ELF-1 (cell line): Measurements from ENCODE around the gene SND1.
A peak's percentile ranks its signal among the peaks of the same experiment; 100 is the strongest.

Experiments used
- DNase-seq: peaks from one replicate; pipeline ENCODE4 v3.0.0-alpha.2; 2016; ENCODE audit warnings: low read depth, low spot score

The SND1 gene

GRCh38 chr7:127651556-127652332, at the start of gene SND1:
TSS of gene SND1 (plus strand) at chr7:127652194. CDS start at chr7:127652374, 180 bp downstream.
- DNase-seq, result peak; percentile 100

GRCh38 chr7:127608446-127608845, 43.5 kb upstream of the SND1 start:
- DNase-seq, result no peak

GRCh38 chr7:127609297-127609696, 42.7 kb upstream of the SND1 start:
- DNase-seq, result no peak

- no peak for DNase-seq
These were observed 39.7 kb upstream of the SND1 start for GRCh38 chr7:127612263-127612662.

- no peak for DNase-seq
These were observed 35.3 kb upstream of the SND1 start for GRCh38 chr7:127616724-127617123.

- DNase-seq, result no peak
These were observed 34.0 kb upstream of the SND1 start, which contains the start of gene PAX4 for GRCh38 chr7:127618042-127618441. TSS of gene PAX4 (minus strand) at chr7:127618142. CDS start at chr7:127615928, 2,214 bp downstream.

GRCh38 chr7:127618775-127619174, 33.2 kb upstream of the SND1 start:
- DNase-seq, result no peak

- DNase-seq, result peak; percentile 77
These were observed 32.2 kb upstream of the SND1 start for GRCh38 chr7:127619681-127620405.

GRCh38 chr7:127620406-127621233, 31.4 kb upstream of the SND1 start:
- peak; percentile 68 for DNase-seq

GRCh38 chr7:127625331-127625730, 26.7 kb upstream of the SND1 start:
- DNase-seq, result no peak

- DNase-seq, result peak; percentile 39
These were observed 23.5 kb upstream of the SND1 start for GRCh38 chr7:127628445-127628844.

- DNase-seq, result peak; percentile 88
These were observed 22.6 kb upstream of the SND1 start for GRCh38 chr7:127629268-127629854.

GRCh38 chr7:127632276-127632910, 19.6 kb upstream of the SND1 start:
- DNase-seq, result peak; percentile 73

- DNase-seq, result peak; percentile 61
These were observed 16.2 kb upstream of the SND1 start for GRCh38 chr7:127635659-127636285.

- no peak for DNase-seq
These were observed 13.8 kb upstream of the SND1 start for GRCh38 chr7:127638197-127638596.

GRCh38 chr7:127644484-127644883, 7.5 kb upstream of the SND1 start:
- DNase-seq, result no peak

GRCh38 chr7:127647636-127648035, 4.4 kb upstream of the SND1 start:
- no peak for DNase-seq

GRCh38 chr7:127648986-127649385, 3.0 kb upstream of the SND1 start:
- DNase-seq, result no peak

- DNase-seq, result peak; percentile 83
These were observed 993 bp upstream of the SND1 start for GRCh38 chr7:127650847-127651555.
